ENCODE results near the gene RAB30.

RAB30 gene

GRCh38 chr11:83002522-83002921 lies 69.2 kb downstream of the RAB30 start:
- no peak for DNase-seq
- no peak overlapping the region for H3K27ac ChIP-seq (ENCODE audit: insufficient read depth, low read length, poor library complexity, severe bottlenecking)

GRCh38 chr11:83002053-83002452 lies 69.6 kb downstream of the RAB30 start:
- H3K27me3 ChIP-seq (replicated peaks; ENCODE audit: control insufficient read depth, insufficient read depth, low read length, poor library complexity, severe bottlenecking): no peaks in the 10 kb centered on the region
- H3K9me3 ChIP-seq (ENCODE audit: control insufficient read depth, low read length): no peaks in the 10 kb centered on the region
- no peaks in the 10 kb centered on the region for H3K36me3 ChIP-seq (ENCODE audit: control insufficient read depth, insufficient read depth, low read length)
- DNase-seq: no peak
- no peak overlapping the region for H3K4me3 ChIP-seq (ENCODE audit: insufficient read depth, low read depth, low read length, poor library complexity, severe bottlenecking)
- H3K27ac ChIP-seq (ENCODE audit: insufficient read depth, low read length, poor library complexity, severe bottlenecking): no peak overlapping the region
- no peaks in the 10 kb centered on the region for H3K4me1 ChIP-seq (ENCODE audit: control insufficient read depth, insufficient read depth, low read length, poor library complexity, severe bottlenecking)

More at GRCh38 chr11:83002522-83002921, 69.2 kb downstream of the RAB30 start:
- no peaks in the 10 kb centered on the region for H3K4me1 ChIP-seq (ENCODE audit: control insufficient read depth, insufficient read depth, low read length, poor library complexity, severe bottlenecking)
- no peak overlapping the region for H3K4me3 ChIP-seq (ENCODE audit: insufficient read depth, low read depth, low read length, poor library complexity, severe bottlenecking)
- no peaks in the 10 kb centered on the region for H3K36me3 ChIP-seq (ENCODE audit: control insufficient read depth, insufficient read depth, low read length)
- H3K9me3 ChIP-seq (ENCODE audit: control insufficient read depth, low read length): no peaks in the 10 kb centered on the region
- no peaks in the 10 kb centered on the region for H3K27me3 ChIP-seq (replicated peaks; ENCODE audit: control insufficient read depth, insufficient read depth, low read length, poor library complexity, severe bottlenecking)

GRCh38 chr11:83000381-83000780 lies 71.3 kb downstream of the RAB30 start:
- no peaks in the 10 kb centered on the region for H3K9me3 ChIP-seq (ENCODE audit: control insufficient read depth, low read length)
- no peaks in the 10 kb centered on the region for H3K4me1 ChIP-seq (ENCODE audit: control insufficient read depth, insufficient read depth, low read length, poor library complexity, severe bottlenecking)
- H3K4me3 ChIP-seq (ENCODE audit: insufficient read depth, low read depth, low read length, poor library complexity, severe bottlenecking): no peak overlapping the region
- no peak for DNase-seq
- H3K27ac ChIP-seq (ENCODE audit: insufficient read depth, low read length, poor library complexity, severe bottlenecking): no peak overlapping the region
- H3K27me3 ChIP-seq (replicated peaks; ENCODE audit: control insufficient read depth, insufficient read depth, low read length, poor library complexity, severe bottlenecking): no peaks in the 10 kb centered on the region
- H3K36me3 ChIP-seq (ENCODE audit: control insufficient read depth, insufficient read depth, low read length): no peaks in the 10 kb centered on the region

DNA sequence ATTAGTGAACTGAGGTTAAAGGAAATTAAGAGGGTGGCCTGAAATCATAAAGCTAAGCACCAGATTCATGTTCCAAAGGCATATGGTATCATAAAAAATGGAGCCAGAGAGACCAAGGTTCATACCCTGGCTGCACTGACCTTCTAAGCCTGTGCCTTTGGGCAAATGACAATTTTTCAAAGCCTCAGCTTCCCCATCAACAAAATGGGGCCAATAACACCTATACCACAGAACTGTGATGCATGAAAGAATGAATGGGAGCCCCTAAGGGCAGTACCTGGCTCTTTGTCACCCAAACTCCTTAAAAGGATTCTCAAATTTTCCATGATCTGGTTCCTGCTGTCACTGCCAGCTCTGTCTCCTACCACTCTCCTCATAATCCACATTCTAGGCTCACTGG lies 72.5 kb downstream of the RAB30 start:
- Histone ChIP-seq H3K27me3 (replicated peaks; ENCODE audit: control insufficient read depth, insufficient read depth, low read length, poor library complexity, severe bottlenecking) (no peaks in the 10 kb centered on the region), H3K4me3 (ENCODE audit: insufficient read depth, low read depth, low read length, poor library complexity, severe bottlenecking) (no peak overlapping the region), H3K4me1 (ENCODE audit: control insufficient read depth, insufficient read depth, low read length, poor library complexity, severe bottlenecking) (no peaks in the 10 kb centered on the region), H3K36me3 (ENCODE audit: control insufficient read depth, insufficient read depth, low read length) (no peaks in the 10 kb centered on the region), H3K27ac (ENCODE audit: insufficient read depth, low read length, poor library complexity, severe bottlenecking) (no peak overlapping the region), H3K9me3 (ENCODE audit: control insufficient read depth, low read length) (no peaks in the 10 kb centered on the region)
- no peak for DNase-seq

GRCh38 chr11:82998697-82999096 lies 73.0 kb downstream of the RAB30 start:
- no peaks in the 10 kb centered on the region for H3K36me3 ChIP-seq (ENCODE audit: control insufficient read depth, insufficient read depth, low read length)
- H3K9me3 ChIP-seq (ENCODE audit: control insufficient read depth, low read length): no peaks in the 10 kb centered on the region
- DNase-seq: no peak
- no peak overlapping the region for H3K27ac ChIP-seq (ENCODE audit: insufficient read depth, low read length, poor library complexity, severe bottlenecking)
- H3K4me3 ChIP-seq (ENCODE audit: insufficient read depth, low read depth, low read length, poor library complexity, severe bottlenecking): no peak overlapping the region
- H3K27me3 ChIP-seq (replicated peaks; ENCODE audit: control insufficient read depth, insufficient read depth, low read length, poor library complexity, severe bottlenecking): no peaks in the 10 kb centered on the region
- H3K4me1 ChIP-seq (ENCODE audit: control insufficient read depth, insufficient read depth, low read length, poor library complexity, severe bottlenecking): no peaks in the 10 kb centered on the region

GRCh38 chr11:82996966-82997606 lies 74.6 kb downstream of the RAB30 start:
- H3K27ac ChIP-seq (ENCODE audit: insufficient read depth, low read length, poor library complexity, severe bottlenecking): no peak overlapping the region
- no peak overlapping the region for H3K4me3 ChIP-seq (ENCODE audit: insufficient read depth, low read depth, low read length, poor library complexity, severe bottlenecking)
- no peaks in the 10 kb centered on the region for H3K9me3 ChIP-seq (ENCODE audit: control insufficient read depth, low read length)
- H3K27me3 ChIP-seq (replicated peaks; ENCODE audit: control insufficient read depth, insufficient read depth, low read length, poor library complexity, severe bottlenecking): no peaks in the 10 kb centered on the region
- H3K4me1 ChIP-seq (ENCODE audit: control insufficient read depth, insufficient read depth, low read length, poor library complexity, severe bottlenecking): no peaks in the 10 kb centered on the region
- DNase-seq: no peak
- H3K36me3 ChIP-seq (ENCODE audit: control insufficient read depth, insufficient read depth, low read length): no peaks in the 10 kb centered on the region

GRCh38 chr11:82995754-82996398 lies 75.8 kb downstream of the RAB30 start:
- Histone ChIP-seq H3K36me3 (ENCODE audit: control insufficient read depth, insufficient read depth, low read length) (no peaks in the 10 kb centered on the region), H3K4me1 (ENCODE audit: control insufficient read depth, insufficient read depth, low read length, poor library complexity, severe bottlenecking) (no peaks in the 10 kb centered on the region), H3K9me3 (ENCODE audit: control insufficient read depth, low read length) (no peaks in the 10 kb centered on the region), H3K27ac (ENCODE audit: insufficient read depth, low read length, poor library complexity, severe bottlenecking) (no peak overlapping the region), H3K4me3 (ENCODE audit: insufficient read depth, low read depth, low read length, poor library complexity, severe bottlenecking) (no peak overlapping the region), H3K27me3 (replicated peaks; ENCODE audit: control insufficient read depth, insufficient read depth, low read length, poor library complexity, severe bottlenecking) (no peaks in the 10 kb centered on the region)
- no peak for DNase-seq

DNA sequence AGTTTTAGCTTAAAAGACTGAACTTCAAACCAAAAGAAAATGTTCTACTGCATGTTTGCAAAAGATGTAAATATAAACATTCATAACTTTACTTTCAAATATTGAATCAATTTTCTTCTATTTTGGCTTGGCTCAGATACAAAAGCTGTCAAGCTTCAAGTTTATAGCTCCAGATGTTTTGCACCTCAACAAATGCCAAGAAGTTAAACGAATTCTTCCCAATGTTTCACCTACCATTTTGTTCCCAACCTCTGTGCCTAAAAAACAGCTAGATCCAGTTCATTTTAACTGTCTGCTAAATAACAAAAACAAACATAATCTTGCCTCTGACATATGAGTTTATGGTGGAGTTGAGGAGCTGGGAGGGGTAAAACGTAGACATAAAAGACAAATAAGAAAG lies 76.5 kb downstream of the RAB30 start:
- no peaks in the 10 kb centered on the region for H3K9me3 ChIP-seq (ENCODE audit: control insufficient read depth, low read length)
- no peaks in the 10 kb centered on the region for H3K4me1 ChIP-seq (ENCODE audit: control insufficient read depth, insufficient read depth, low read length, poor library complexity, severe bottlenecking)
- H3K27me3 ChIP-seq (replicated peaks; ENCODE audit: control insufficient read depth, insufficient read depth, low read length, poor library complexity, severe bottlenecking): no peaks in the 10 kb centered on the region
- no peak overlapping the region for H3K27ac ChIP-seq (ENCODE audit: insufficient read depth, low read length, poor library complexity, severe bottlenecking)
- no peak for DNase-seq
- no peak overlapping the region for H3K4me3 ChIP-seq (ENCODE audit: insufficient read depth, low read depth, low read length, poor library complexity, severe bottlenecking)
- H3K36me3 ChIP-seq (ENCODE audit: control insufficient read depth, insufficient read depth, low read length): no peaks in the 10 kb centered on the region

DNA sequence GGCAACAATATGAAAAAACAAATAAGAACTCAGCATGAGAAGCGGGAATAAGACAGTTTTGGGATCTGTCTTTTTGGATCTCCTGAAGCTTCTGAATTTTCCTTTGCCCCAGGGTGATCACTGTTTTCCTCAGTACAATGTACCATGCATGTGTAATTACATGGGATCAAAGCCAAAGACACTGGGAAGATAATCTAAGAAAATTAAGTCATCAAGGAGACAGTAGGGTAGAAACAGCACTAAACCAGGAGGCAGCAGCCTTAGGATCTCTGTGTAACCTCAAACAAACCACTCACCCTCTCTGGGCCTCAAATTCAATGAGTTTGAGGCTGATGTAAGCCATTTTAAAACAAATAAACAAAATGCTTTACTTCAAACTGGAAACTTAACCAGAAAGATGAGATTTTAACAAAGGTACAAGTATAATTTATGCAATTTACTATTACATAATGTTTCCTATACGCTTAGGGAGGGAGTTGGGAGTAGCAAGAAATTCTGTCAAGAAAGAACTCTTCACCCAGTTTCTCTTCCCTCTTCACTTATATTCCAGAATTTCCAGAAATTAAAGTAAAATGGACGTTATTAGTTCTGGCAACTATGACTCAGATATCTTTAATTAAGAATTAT lies 77.0 kb downstream of the RAB30 start:
- Histone ChIP-seq H3K4me3 (ENCODE audit: insufficient read depth, low read depth, low read length, poor library complexity, severe bottlenecking) (no peak overlapping the region), H3K27me3 (replicated peaks; ENCODE audit: control insufficient read depth, insufficient read depth, low read length, poor library complexity, severe bottlenecking) (no peaks in the 10 kb centered on the region), H3K9me3 (ENCODE audit: control insufficient read depth, low read length) (no peaks in the 10 kb centered on the region), H3K4me1 (ENCODE audit: control insufficient read depth, insufficient read depth, low read length, poor library complexity, severe bottlenecking) (no peaks in the 10 kb centered on the region), H3K36me3 (ENCODE audit: control insufficient read depth, insufficient read depth, low read length) (no peaks in the 10 kb centered on the region), H3K27ac (ENCODE audit: insufficient read depth, low read length, poor library complexity, severe bottlenecking) (no peak overlapping the region)
- DNase-seq: no peak

GRCh38 chr11:82992223-82992622 lies 79.5 kb downstream of the RAB30 start:
- H3K36me3 ChIP-seq (ENCODE audit: control insufficient read depth, insufficient read depth, low read length): no peaks in the 10 kb centered on the region
- no peaks in the 10 kb centered on the region for H3K27me3 ChIP-seq (replicated peaks; ENCODE audit: control insufficient read depth, insufficient read depth, low read length, poor library complexity, severe bottlenecking)
- no peaks in the 10 kb centered on the region for H3K4me1 ChIP-seq (ENCODE audit: control insufficient read depth, insufficient read depth, low read length, poor library complexity, severe bottlenecking)
- no peaks in the 10 kb centered on the region for H3K9me3 ChIP-seq (ENCODE audit: control insufficient read depth, low read length)
- no peak overlapping the region for H3K27ac ChIP-seq (ENCODE audit: insufficient read depth, low read length, poor library complexity, severe bottlenecking)
- no peak overlapping the region for H3K4me3 ChIP-seq (ENCODE audit: insufficient read depth, low read depth, low read length, poor library complexity, severe bottlenecking)
- no peak for DNase-seq

All from effector memory CD4-positive, alpha-beta T cell (primary cell).